DMS114 treated with DMSO at 0.1 percent for 48 hours (cell line): ENCODE data around the gene SEPHS2.
"Not testable (repeated sequence)": the region's sequence is repeated elsewhere in the genome, so short reads cannot be mapped to it uniquely, and the experiment has no call there.

Experiments used
- DNase-seq: peaks from one replicate; lab custom pipeline; 2025; ENCODE audit not compliant: unreplicated experiment; lab: John Stamatoyannopoulos, UW

The SEPHS2 gene

GRCh38 chr16:30399435-30400186, 46.1 kb downstream of the SEPHS2 start:
- DNase-seq, result no peak

- no peak for DNase-seq
Measured at GRCh38 chr16:30398661-30399434, 46.8 kb downstream of the SEPHS2 start.

- DNase-seq, result no peak
Measured at GRCh38 chr16:30397776-30398660, 47.7 kb downstream of the SEPHS2 start.

GRCh38 chr16:30397056-30397455, 48.6 kb downstream of the SEPHS2 start:
- DNase-seq, result no peak

GRCh38 chr16:30396627-30397026, 49.0 kb downstream of the SEPHS2 start:
- not testable (repeated sequence) for DNase-seq

- DNase-seq, result no peak
Measured at GRCh38 chr16:30395992-30396585, 49.6 kb downstream of the SEPHS2 start.

- DNase-seq, result peak; percentile 57
Measured at GRCh38 chr16:30395155-30395991, 50.3 kb downstream of the SEPHS2 start, which contains the start of gene ZNF48. Gene ZNF48, plus strand, starts transcription at chr16:30395420. Its CDS starts 375 bp downstream, at chr16:30395795.

- DNase-seq, result no peak
Measured at GRCh38 chr16:30394592-30395154, 51.0 kb downstream of the SEPHS2 start.
